ENCODE results near the gene ITPKB. TPM values are rescaled to one million over a fixed set of nuclear protein-coding genes. Genes with fewer than 3 reads are reported as not detected.
A peak's percentile ranks its signal among the peaks of the same experiment; 100 is the strongest.

ITPKB gene
- total RNA-seq, 2 donors from 2014 or later: 13.0 to 21.1 TPM

- H3K4me3 ChIP-seq: no peak overlapping the region
- no peak overlapping the region for H3K27ac ChIP-seq
- no peaks in the 10 kb centered on the region for H3K27me3 ChIP-seq
- WGBS, 2 donors: 86 to 87% methylated on average over 3 of the region's 3 CpGs
- H3K4me1 ChIP-seq: peaks cover 18% of the 10 kb centered on the region
- no peaks in the 10 kb centered on the region for H3K9me3 ChIP-seq
- intact Hi-C loops (cut with DNase I): no loop called here
- no peak for ATAC-seq
- H3K36me3 ChIP-seq (replicated peaks in 1 of 2; ENCODE audit: insufficient read depth in 1 of 2, low read depth in 2 of 2): no peaks in the 10 kb centered on the region
- no peak for TF ChIP-seq CTCF (IDR thresholded peaks at IDR 0.05)
- DNase-seq: no peak
Measured at GRCh38 chr1:226741009-226741408, 1.9 kb upstream of the ITPKB start.

GRCh38 chr1:226739696-226740065, 599 bp upstream of the ITPKB start:
- H3K4me1 ChIP-seq: peaks cover 30% of the 10 kb centered on the region
- no peak overlapping the region for H3K4me3 ChIP-seq
- peak overlapping the region in 3 of 4 donors; percentile 72 to 85 (median 83) for H3K27ac ChIP-seq
- no peaks in the 10 kb centered on the region for H3K9me3 ChIP-seq
- 71 to 83% methylated on average over 3 of the region's 3 CpGs for WGBS, 2 donors
- H3K36me3 ChIP-seq (replicated peaks in 1 of 2; ENCODE audit: insufficient read depth in 1 of 2, low read depth in 2 of 2): no peaks in the 10 kb centered on the region
- intact Hi-C loops (cut with DNase I): no loop called here
- no peaks in the 10 kb centered on the region for H3K27me3 ChIP-seq
- ATAC-seq (no peak), DNase-seq (no peak)
- TF ChIP-seq POLR2A (IDR thresholded peaks at IDR 0.05) (no peak), CTCF (IDR thresholded peaks at IDR 0.05) (no peak)

GRCh38 chr1:226738421-226738994, 574 bp downstream of the ITPKB start:
- Histone ChIP-seq H3K4me1 (peaks cover 41% of the 10 kb centered on the region), H3K27ac (peak overlapping the region; percentile 53 to 85 (median 78)), H3K27me3 (no peaks in the 10 kb centered on the region), H3K4me3 (peak overlapping the region; percentile 59 to 75), H3K9me3 (no peaks in the 10 kb centered on the region), H3K36me3 (replicated peaks in 1 of 2; ENCODE audit: insufficient read depth in 1 of 2, low read depth in 2 of 2) (no peaks in the 10 kb centered on the region)
- intact Hi-C loops (cut with DNase I): no loop called here
- 0% methylated on average over 10 to 52 of the region's 52 CpGs for WGBS, 2 donors
- ATAC-seq (peak; percentile 49), DNase-seq (peak; percentile 26 to 51 (median 40))
- TF ChIP-seq CTCF (IDR thresholded peaks at IDR 0.05): no peak
- TF ChIP-seq POLR2A (IDR thresholded peaks at IDR 0.05): peak in 2 of 3 donors; percentile 33 to 42

GRCh38 chr1:226737819-226738420, 1.2 kb downstream of the ITPKB start:
- peak overlapping the region; percentile 53 to 85 (median 78) for H3K27ac ChIP-seq
- H3K36me3 ChIP-seq (replicated peaks in 1 of 2; ENCODE audit: insufficient read depth in 1 of 2, low read depth in 2 of 2): no peaks in the 10 kb centered on the region
- intact Hi-C loops (cut with DNase I): no loop called here
- TF ChIP-seq CTCF (IDR thresholded peaks at IDR 0.05) (no peak), POLR2A (IDR thresholded peaks at IDR 0.05) (peak in 2 of 3 donors; percentile 3 to 6)
- peak; percentile 42 to 65 (median 51) for DNase-seq
- peak overlapping the region; percentile 59 to 75 for H3K4me3 ChIP-seq
- H3K27me3 ChIP-seq: no peaks in the 10 kb centered on the region
- peak; percentile 57 for ATAC-seq
- WGBS, 2 donors: 1% methylated on average over 49 of the region's 49 CpGs; no CpG with 5 or more reads in 1 of the 2 donors
- no peaks in the 10 kb centered on the region for H3K9me3 ChIP-seq
- peaks cover 44% of the 10 kb centered on the region for H3K4me1 ChIP-seq
